ENCODE results near the gene VTI1A.

- TF ChIP-seq POLR2A (IDR thresholded peaks at IDR 0.05; ENCODE audit: low read depth, low read length): no peak
- TF ChIP-seq POLR2AphosphoS5 (IDR thresholded peaks at IDR 0.05; ENCODE audit: low read depth, low read length): no peak
- TF ChIP-seq TAF1 (IDR thresholded peaks at IDR 0.05; ENCODE audit: borderline replicate concordance, low read depth, low read length): no peak
Observed at GRCh38 chr10:112789248-112789647, 342.2 kb downstream of the VTI1A start.

All from GM12892 (cell line).